Activated T-cell treated with anti-CD3 and anti-CD28 coated beads, Interleukin-2, amount 50 U/mL, for 72 hours (primary cell): Measurements from ENCODE around the gene OR2A42. TPM values are rescaled to one million over a fixed set of nuclear protein-coding genes. Genes with fewer than 3 reads are reported as not detected.
"Not testable (repeated sequence)": the region's sequence is repeated elsewhere in the genome, so short reads cannot be mapped to it uniquely, and the experiment has no call there.

Experiments
- ATAC-seq, 2 donors: fragments of 150-1000 bp; cut with Tn5 transposase; replicated peaks in 1 of 2; 2 replicates each; pipeline ENCODE4 v1.10.0; 2021; ENCODE audit warnings: moderate library complexity in 2 of 2, mild to moderate bottlenecking in 1 of 2
- DNase-seq, 2 donors: peaks; one replicate each; pipeline ENCODE4 v3.0.0; 2021 to 2022; ENCODE audit warnings: mixed read lengths in 1 of 2
- H3K27ac Mint-ChIP-seq: one replicate; pipeline ENCODE4 v1.8.0; 2022; ENCODE audit warnings: mild to moderate bottlenecking, moderate library complexity, mixed read lengths
- H3K27me3 Mint-ChIP-seq: one replicate; pipeline ENCODE4 v1.8.0; 2022; ENCODE audit warnings: low read depth, mixed read lengths
- H3K36me3 Mint-ChIP-seq, 2 donors: one replicate each; pipeline ENCODE4 v1.8.0; 2022; ENCODE audit warnings: mixed read lengths in 2 of 2, mild to moderate bottlenecking in 1 of 2; ENCODE audit not compliant: insufficient read depth in 2 of 2
- H3K4me1 Mint-ChIP-seq: one replicate; pipeline ENCODE4 v1.8.0; 2022; ENCODE audit warnings: low read depth, mixed read lengths
- H3K4me3 Mint-ChIP-seq, 2 donors: one replicate each; pipeline ENCODE4 v1.8.0; 2022; ENCODE audit warnings: mild to moderate bottlenecking in 2 of 2, mixed read lengths in 2 of 2, moderate library complexity in 2 of 2
- H3K9me3 Mint-ChIP-seq, 2 donors: one replicate each; pipeline ENCODE4 v1.8.0; 2022; ENCODE audit warnings: mixed read lengths in 2 of 2
- total RNA-seq, 2 donors: library from RNA; stranded (reverse); gene quantifications; one replicate each; pipeline ENCODE4 v1.2.3, GENCODE V29; 2022

The OR2A42 gene
- total RNA-seq, 2 donors from 2014 or later = not detected

- not testable (repeated sequence) for H3K27ac Mint-ChIP-seq, H3K9me3 Mint-ChIP-seq, H3K4me3 Mint-ChIP-seq, H3K27me3 Mint-ChIP-seq, H3K4me1 Mint-ChIP-seq, ATAC-seq, H3K36me3 Mint-ChIP-seq, DNase-seq
Observed at GRCh38 chr7:144247674-144248330, 8.4 kb upstream of the OR2A42 start.

- not testable (repeated sequence) for H3K4me1 Mint-ChIP-seq, ATAC-seq, H3K4me3 Mint-ChIP-seq, H3K9me3 Mint-ChIP-seq, H3K27ac Mint-ChIP-seq, DNase-seq, H3K36me3 Mint-ChIP-seq, H3K27me3 Mint-ChIP-seq
Observed at GRCh38 chr7:144246967-144247366, 7.6 kb upstream of the OR2A42 start.

GRCh38 chr7:144245372-144245771 lies 6.0 kb upstream of the OR2A42 start:
- not testable (repeated sequence) for H3K4me3 Mint-ChIP-seq, H3K36me3 Mint-ChIP-seq, H3K27ac Mint-ChIP-seq, H3K9me3 Mint-ChIP-seq, DNase-seq, H3K27me3 Mint-ChIP-seq, ATAC-seq, H3K4me1 Mint-ChIP-seq

GRCh38 chr7:144238530-144239082 lies 799 bp downstream of the OR2A42 start:
- not testable (repeated sequence) for H3K27ac Mint-ChIP-seq, ATAC-seq, H3K36me3 Mint-ChIP-seq, H3K4me3 Mint-ChIP-seq, DNase-seq, H3K27me3 Mint-ChIP-seq, H3K4me1 Mint-ChIP-seq, H3K9me3 Mint-ChIP-seq

- not testable (repeated sequence) for H3K36me3 Mint-ChIP-seq, H3K4me3 Mint-ChIP-seq, H3K27ac Mint-ChIP-seq, DNase-seq, H3K4me1 Mint-ChIP-seq, ATAC-seq, H3K9me3 Mint-ChIP-seq, H3K27me3 Mint-ChIP-seq
Observed at GRCh38 chr7:144233039-144233438, 6.4 kb downstream of the OR2A42 start.

- not testable (repeated sequence) for H3K36me3 Mint-ChIP-seq, H3K27ac Mint-ChIP-seq, H3K9me3 Mint-ChIP-seq, ATAC-seq, H3K4me1 Mint-ChIP-seq, DNase-seq, H3K27me3 Mint-ChIP-seq, H3K4me3 Mint-ChIP-seq
Observed at GRCh38 chr7:144231027-144231426, 8.4 kb downstream of the OR2A42 start.

GRCh38 chr7:144228810-144229209 lies 10.6 kb downstream of the OR2A42 start:
- not testable (repeated sequence) for H3K4me1 Mint-ChIP-seq, H3K27ac Mint-ChIP-seq, H3K36me3 Mint-ChIP-seq, ATAC-seq, DNase-seq, H3K27me3 Mint-ChIP-seq, H3K4me3 Mint-ChIP-seq, H3K9me3 Mint-ChIP-seq

- not testable (repeated sequence) for ATAC-seq, H3K9me3 Mint-ChIP-seq, H3K4me3 Mint-ChIP-seq, H3K27ac Mint-ChIP-seq, H3K36me3 Mint-ChIP-seq, H3K4me1 Mint-ChIP-seq, DNase-seq, H3K27me3 Mint-ChIP-seq
Observed at GRCh38 chr7:144226866-144227265, 12.5 kb downstream of the OR2A42 start.

GRCh38 chr7:144223675-144224074 lies 15.7 kb downstream of the OR2A42 start:
- not testable (repeated sequence) for H3K4me3 Mint-ChIP-seq, DNase-seq, H3K36me3 Mint-ChIP-seq, H3K27me3 Mint-ChIP-seq, H3K4me1 Mint-ChIP-seq, ATAC-seq, H3K27ac Mint-ChIP-seq, H3K9me3 Mint-ChIP-seq

- H3K4me3 Mint-ChIP-seq, H3K27ac Mint-ChIP-seq, H3K9me3 Mint-ChIP-seq, H3K36me3 Mint-ChIP-seq, H3K4me1 Mint-ChIP-seq, DNase-seq, H3K27me3 Mint-ChIP-seq, ATAC-seq: not testable (repeated sequence)
Observed at GRCh38 chr7:144220531-144220930, 18.9 kb downstream of the OR2A42 start.

- not testable (repeated sequence) for H3K4me1 Mint-ChIP-seq, H3K9me3 Mint-ChIP-seq, H3K27ac Mint-ChIP-seq, DNase-seq, H3K4me3 Mint-ChIP-seq, H3K27me3 Mint-ChIP-seq, H3K36me3 Mint-ChIP-seq
- ATAC-seq = peak in 1 of 2 donors; percentile 53
Observed at GRCh38 chr7:144219149-144219548, 20.3 kb downstream of the OR2A42 start.

- H3K36me3 Mint-ChIP-seq, H3K27me3 Mint-ChIP-seq, H3K27ac Mint-ChIP-seq, DNase-seq, ATAC-seq, H3K9me3 Mint-ChIP-seq, H3K4me1 Mint-ChIP-seq, H3K4me3 Mint-ChIP-seq: not testable (repeated sequence)
Observed at GRCh38 chr7:144218581-144218980, 20.8 kb downstream of the OR2A42 start.

GRCh38 chr7:144217200-144217599 lies 22.2 kb downstream of the OR2A42 start:
- DNase-seq, ATAC-seq, H3K4me1 Mint-ChIP-seq: not testable (repeated sequence)

GRCh38 chr7:144205306-144205705 lies 34.1 kb downstream of the OR2A42 start:
- H3K4me3 Mint-ChIP-seq, H3K9me3 Mint-ChIP-seq, H3K27me3 Mint-ChIP-seq, H3K36me3 Mint-ChIP-seq, H3K27ac Mint-ChIP-seq, DNase-seq, H3K4me1 Mint-ChIP-seq: not testable (repeated sequence)
- peak; percentile 33 to 39 for ATAC-seq

More at GRCh38 chr7:144217200-144217599, 22.2 kb downstream of the OR2A42 start:
- H3K4me3 Mint-ChIP-seq, H3K36me3 Mint-ChIP-seq, H3K27me3 Mint-ChIP-seq, H3K27ac Mint-ChIP-seq, H3K9me3 Mint-ChIP-seq: not testable (repeated sequence)
